Measurements from ENCODE around the gene VBP1. TPM values are rescaled to one million over a fixed set of nuclear protein-coding genes. Genes with fewer than 3 reads are reported as not detected.

Gene VBP1
- total and polyA plus RNA-seq, 2 of the 8 experiments (the other 6 are each of a cell fraction or from before 2014, with no cell fraction given) = 21.6 to 56.0 TPM

DNA sequence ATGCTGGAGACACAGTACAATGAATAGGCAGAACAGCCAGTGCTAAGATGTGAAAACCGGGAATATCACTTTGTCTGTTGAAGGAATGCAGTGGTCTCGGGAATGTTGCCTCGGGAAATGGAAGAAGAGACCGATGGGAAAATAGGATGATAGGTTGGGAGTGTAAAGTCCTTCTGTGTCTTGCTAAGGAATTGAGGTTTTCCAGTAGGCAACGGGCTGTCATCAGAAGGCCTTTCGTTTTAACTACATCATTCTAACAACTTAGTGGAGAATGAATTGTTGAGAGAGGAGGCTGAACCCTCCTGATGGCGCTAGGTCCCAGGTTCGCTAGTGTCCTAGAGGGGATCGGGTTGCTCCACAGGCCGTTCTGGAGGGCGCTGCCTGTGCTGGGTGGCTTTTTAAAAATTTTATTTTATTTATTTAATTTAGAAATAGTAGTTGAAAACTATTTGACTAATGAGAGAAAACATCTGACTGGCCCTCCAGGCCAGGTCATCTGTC is 730 bp downstream of the VBP1 start:
- Histone ChIP-seq H3K18ac (ENCODE audit: extremely low read depth, low read length) (no peak overlapping the region; the same call in 1 of the 2 replicates), H4K5ac (ENCODE audit: insufficient read length, low read depth, low read length) (no peak overlapping the region), H3K27me3 (replicated peaks in 1 of 4; ENCODE audit: control insufficient read depth in 3 of 4, extremely low read depth in 1 of 4, insufficient read depth in 3 of 4, low read length in 3 of 4) (peaks cover 0 to 2% (median 0%) of the 10 kb centered on the region in 4 experiments; a peak in 3 of 7 replicates), H3K27ac (ENCODE audit: low read depth, low read length) (no peak overlapping the region; the same call in 1 of the 2 replicates), H3K9ac (replicated peaks in 1 of 4; ENCODE audit: extremely low read depth in 1 of 4, low read depth in 3 of 4, low read length in 3 of 4) (peak overlapping the region; percentile 14 to 98 (median 69); a peak in 6 of 7 replicates), H2BK15ac (ENCODE audit: low read length) (no peak overlapping the region), H3K4me2 (ENCODE audit: insufficient read depth in 1 of 2, low read depth in 2 of 2, low read length in 2 of 2) (peak overlapping the region; percentile 65 to 84), H3K14ac (ENCODE audit: insufficient read length) (no peak overlapping the region), H4K8ac (ENCODE audit: extremely low read depth, insufficient read depth, low read length) (no peak overlapping the region), H3K79me2 (ENCODE audit: control insufficient read depth in 1 of 2, insufficient read depth in 2 of 2, low read length in 2 of 2) (peaks cover 0 to 34% of the 10 kb centered on the region in 2 experiments; a peak in 3 of 4 replicates), H2BK20ac (ENCODE audit: low read length) (no peak overlapping the region), H2BK12ac (ENCODE audit: low read depth, low read length) (no peak overlapping the region), H3K79me1 (ENCODE audit: low read depth, low read length) (no peaks in the 10 kb centered on the region), H3K23ac (ENCODE audit: insufficient read length) (no peak overlapping the region), H2BK120ac (replicated peaks; ENCODE audit: low read depth, low read length) (no peak overlapping the region), H2AK5ac (ENCODE audit: low read depth, low read length) (no peak overlapping the region), H2BK5ac (ENCODE audit: low read depth, low read length) (no peak overlapping the region), H4K91ac (replicated peaks; ENCODE audit: insufficient read length, low read length) (no peak overlapping the region), H3K4ac (replicated peaks; ENCODE audit: insufficient read length, low read depth, low read length) (no peak overlapping the region), H4K20me1 (replicated peaks in 1 of 2; ENCODE audit: control insufficient read depth in 1 of 2, insufficient read depth in 2 of 2, low read length in 2 of 2) (peaks cover 0 to 3% of the 10 kb centered on the region in 2 experiments), H3K4me1 (replicated peaks in 1 of 4; ENCODE audit: control insufficient read depth in 3 of 4, insufficient read depth in 4 of 4, low read length in 3 of 4) (no peaks in the 10 kb centered on the region; a peak in 2 of 7 replicates), H3K9me3 (ENCODE audit: insufficient read depth in 2 of 2, low read depth in 1 of 2, low read length in 1 of 2) (no peaks in the 10 kb centered on the region), H3K36me3 (ENCODE audit: control insufficient read depth in 2 of 4, insufficient read depth in 4 of 4, low read length in 3 of 4) (peaks cover 0 to 15% (median 5%) of the 10 kb centered on the region in 4 experiments; a peak in 2 of 8 replicates), H3K4me3 (ENCODE audit: extremely low read depth in 1 of 4, insufficient read depth in 2 of 4, low read depth in 3 of 4, low read length in 4 of 4) (peak overlapping the region; percentile 56 to 95 (median 76)), H3K56ac (replicated peaks; ENCODE audit: insufficient read length, low read depth, low read length) (no peak overlapping the region), H2AFZ (ENCODE audit: low read length) (no peak overlapping the region; the same call in 1 of the 2 replicates), H3K23me2 (ENCODE audit: low read depth, low read length) (peaks cover 3% of the 10 kb centered on the region; the same call in 1 of the 2 replicates)
- DNase-seq (ENCODE audit: low read depth in 1 of 2, low spot score in 2 of 2) = no peak
- FAIRE-seq = no peak
- ChIA-PET CTCF (ENCODE audit: partially characterized antibody) (interaction anchor here (0.7 to 1.0 kb wide), 3 partner anchors 21 to 414 kb away, joined by 3 read pairs; no protein-coding TSS in a partner anchor), POLR2A (ENCODE audit: partially characterized antibody) (interaction anchor here (1.0 kb wide), 1 partner anchor 145 kb away, joined by 3 read pairs; no protein-coding TSS in a partner anchor)
- 2% methylated on average over 11 of the region's 11 CpGs; no CpG with 5 or more reads in 1 of the 2 experiments for WGBS, 2 experiments (ENCODE audit: extremely low coverage in 1 of 2, insufficient coverage in 1 of 2, insufficient read length in 1 of 2, insufficient replicate concordance in 2 of 2, low coverage in 1 of 2, low lambda C conversion rate in 2 of 2, missing lambda C conversion rate in 1 of 2)
- TF ChIP-seq CTCF (IDR thresholded peaks at IDR 0.05; ENCODE audit: control extremely low read depth in 1 of 3, insufficient read depth in 1 of 3, low read depth in 1 of 3, low read length in 3 of 3) (peak in 1 of 3 experiments; percentile 37; a peak in 1 of 4 replicates), CEBPB (IDR thresholded peaks at IDR 0.05; ENCODE audit: low read depth, low read length) (no peak)

Measured in H1 (cell line).